GM19455 (cell line): ENCODE measurements around the gene TTC34.
"Not testable (repeated sequence)": the region's sequence is repeated elsewhere in the genome, so short reads cannot be mapped to it uniquely, and the experiment has no call there.

Experiments
- ATAC-seq: cut with Tn5 transposase; IDR thresholded peaks from one replicate; pipeline ENCODE4 v1.9.1; 2021; ENCODE audit not compliant: unreplicated experiment

Gene TTC34

DNA sequence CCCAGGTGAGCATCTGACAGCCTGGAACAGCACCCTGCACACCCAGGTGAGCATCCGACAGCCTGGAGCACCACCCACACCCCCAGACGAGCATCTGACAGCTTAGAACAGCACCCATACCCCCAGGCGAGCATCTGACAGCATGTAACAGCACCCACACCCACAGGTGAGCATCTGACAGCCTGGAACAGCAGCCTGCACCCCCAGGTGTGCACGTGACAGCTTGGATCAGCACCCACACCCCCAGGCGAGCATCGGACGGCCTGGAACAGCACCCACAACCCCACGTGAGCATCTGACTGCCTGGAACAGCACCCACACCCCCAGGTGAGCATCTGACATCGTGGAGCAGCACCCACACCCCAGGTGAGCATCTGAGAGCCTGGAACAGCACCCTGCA, 116.6 kb downstream of the TTC34 start:
- not testable (repeated sequence) for ATAC-seq

DNA sequence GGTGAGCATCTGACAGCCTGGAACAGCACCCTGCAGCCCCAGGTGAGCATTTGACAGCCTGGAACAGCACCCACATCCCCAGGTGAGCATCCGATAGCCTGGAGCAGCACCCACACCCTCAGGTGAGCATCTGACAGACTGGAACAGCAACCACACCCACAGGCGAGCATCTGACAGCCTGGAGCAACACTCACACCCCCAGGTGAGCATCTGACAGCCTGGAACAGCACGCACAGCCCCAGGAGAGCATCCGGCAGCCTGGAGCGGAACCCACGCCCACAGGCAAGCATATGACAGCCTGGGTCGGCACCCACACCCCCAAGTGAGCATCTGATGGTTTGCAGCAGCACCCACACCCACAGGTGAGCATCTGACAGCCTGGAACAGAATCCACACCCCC, 117.5 kb downstream of the TTC34 start:
- not testable (repeated sequence) for ATAC-seq

DNA sequence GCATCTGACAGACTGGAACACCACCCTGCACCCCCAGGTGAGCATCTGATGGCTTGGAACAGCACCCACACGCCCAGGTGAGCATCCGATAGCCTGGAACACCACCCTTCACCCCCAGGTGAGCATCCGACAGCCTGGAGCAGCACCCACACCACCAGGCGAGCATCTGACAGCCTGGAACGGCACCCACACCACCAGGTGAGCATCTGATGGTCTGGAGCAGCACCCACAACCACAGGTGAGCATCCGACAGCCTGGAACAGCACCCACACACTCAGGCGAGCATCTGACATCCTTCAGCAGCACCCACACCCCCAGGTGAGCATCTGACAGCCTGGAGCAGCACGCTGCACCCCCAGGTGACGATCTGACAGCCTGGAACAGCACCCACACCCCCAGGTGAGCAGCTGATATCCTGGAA, 118.2 kb downstream of the TTC34 start:
- not testable (repeated sequence) for ATAC-seq

DNA sequence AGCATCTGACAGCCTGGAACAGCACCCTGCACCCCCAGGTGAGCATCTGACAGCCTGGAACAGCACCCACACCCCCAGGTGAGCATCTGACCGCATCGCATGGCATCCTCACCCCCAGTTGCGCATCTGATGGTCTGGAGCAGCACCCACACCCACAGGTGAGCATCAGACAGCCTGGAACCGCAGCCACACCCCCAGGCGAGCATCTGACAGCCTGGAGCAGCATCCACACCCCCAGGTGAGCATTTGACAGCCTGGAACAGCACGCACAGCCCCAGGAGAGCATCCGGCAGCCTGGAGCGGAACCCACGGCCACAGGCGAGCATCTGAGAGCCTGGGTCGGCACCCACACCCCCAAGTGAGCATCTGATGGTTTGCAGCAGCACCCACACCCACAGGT, 118.6 kb downstream of the TTC34 start:
- not testable (repeated sequence) for ATAC-seq

DNA sequence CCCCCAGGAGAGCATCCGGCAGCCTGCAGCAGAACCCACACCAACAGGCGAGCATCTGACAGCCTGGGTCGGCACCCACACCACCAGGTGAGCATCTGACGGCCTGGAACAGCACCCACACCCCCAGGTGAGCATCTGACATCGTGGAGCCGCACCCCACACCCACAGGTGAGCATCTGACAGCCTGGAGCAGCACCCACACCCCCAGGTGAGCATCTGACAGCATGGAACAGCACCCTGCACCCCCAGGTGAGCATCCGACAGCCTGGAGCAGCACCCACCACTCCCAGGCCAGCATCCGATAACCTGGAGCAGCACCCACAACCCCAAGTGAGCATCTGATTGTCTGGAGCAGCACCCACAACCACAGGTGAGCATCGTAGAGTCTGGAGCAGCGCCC, 124.8 kb downstream of the TTC34 start:
- not testable (repeated sequence) for ATAC-seq

DNA sequence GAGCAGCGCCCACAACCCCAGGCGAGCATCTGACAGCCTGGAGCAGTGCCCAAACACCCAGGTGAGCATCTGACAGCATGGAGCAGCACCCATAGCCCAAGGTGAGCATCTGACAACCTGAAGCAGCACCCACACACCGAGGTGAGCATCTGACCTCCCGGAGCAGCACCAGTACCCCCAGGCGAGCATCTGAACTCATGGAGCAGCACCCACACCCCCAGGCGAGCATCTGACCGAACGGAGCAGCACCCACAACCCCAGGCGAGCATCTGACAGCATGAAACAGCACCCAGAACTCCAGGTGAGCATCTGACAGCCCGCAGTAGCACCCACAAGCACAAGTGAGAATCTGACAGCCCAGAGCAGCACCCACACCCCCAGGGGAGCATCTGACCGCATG, 129.8 kb downstream of the TTC34 start:
- not testable (repeated sequence) for ATAC-seq

DNA sequence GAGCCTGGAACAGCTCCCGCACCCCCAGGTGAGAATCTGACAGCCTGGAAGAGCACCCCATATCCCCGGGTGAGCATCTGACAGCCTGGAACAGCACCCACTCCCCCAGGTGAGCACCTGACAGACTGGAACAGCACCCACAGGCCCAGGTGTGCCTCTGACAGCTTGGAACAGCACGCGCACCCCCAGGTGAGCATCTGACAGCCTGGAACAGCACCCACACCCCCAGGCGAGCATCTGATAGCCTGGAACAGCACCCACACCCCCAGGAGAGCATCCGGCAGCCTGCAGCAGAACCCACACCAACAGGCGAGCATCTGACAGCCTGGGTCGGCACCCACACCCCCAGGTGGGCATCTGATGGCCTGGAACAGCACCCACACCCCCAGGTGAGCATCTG, 141.7 kb downstream of the TTC34 start:
- not testable (repeated sequence) for ATAC-seq

DNA sequence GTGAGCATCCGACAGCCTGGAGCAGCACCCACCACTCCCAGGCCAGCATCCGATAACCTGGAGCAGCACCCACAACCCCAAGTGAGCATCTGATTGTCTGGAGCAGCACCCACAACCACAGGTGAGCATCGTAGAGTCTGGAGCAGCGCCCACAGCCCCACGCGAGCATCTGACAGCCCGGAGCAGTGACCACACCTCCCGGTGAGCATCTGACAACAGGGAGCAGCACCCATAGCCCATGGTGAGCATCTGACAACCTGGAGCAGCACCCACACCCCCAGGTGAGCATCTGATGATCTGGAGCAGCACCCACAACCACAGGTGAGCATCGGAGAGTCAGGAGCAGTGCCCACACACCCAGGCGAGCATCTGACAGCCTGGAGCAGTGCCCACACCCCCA, 143.6 kb downstream of the TTC34 start:
- ATAC-seq = not testable (repeated sequence)

DNA sequence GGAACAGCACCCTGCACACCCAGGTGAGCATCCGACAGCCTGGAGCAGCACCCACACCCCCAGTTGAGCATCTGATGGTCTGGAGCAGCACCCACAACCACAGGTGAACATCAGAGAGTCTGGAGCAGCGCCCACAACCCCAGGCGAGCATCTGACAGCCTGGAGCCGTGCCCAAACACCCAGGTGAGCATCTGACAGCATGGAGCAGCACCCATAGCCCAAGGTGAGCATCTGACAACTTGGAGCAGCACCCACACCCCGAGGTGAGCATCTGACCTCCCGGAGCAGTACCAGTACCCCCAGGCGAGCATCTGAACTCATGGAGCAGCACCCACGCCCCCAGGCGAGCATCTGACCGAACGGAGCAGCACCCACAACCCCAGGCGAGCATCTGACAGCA, 144.4 kb downstream of the TTC34 start:
- not testable (repeated sequence) for ATAC-seq

DNA sequence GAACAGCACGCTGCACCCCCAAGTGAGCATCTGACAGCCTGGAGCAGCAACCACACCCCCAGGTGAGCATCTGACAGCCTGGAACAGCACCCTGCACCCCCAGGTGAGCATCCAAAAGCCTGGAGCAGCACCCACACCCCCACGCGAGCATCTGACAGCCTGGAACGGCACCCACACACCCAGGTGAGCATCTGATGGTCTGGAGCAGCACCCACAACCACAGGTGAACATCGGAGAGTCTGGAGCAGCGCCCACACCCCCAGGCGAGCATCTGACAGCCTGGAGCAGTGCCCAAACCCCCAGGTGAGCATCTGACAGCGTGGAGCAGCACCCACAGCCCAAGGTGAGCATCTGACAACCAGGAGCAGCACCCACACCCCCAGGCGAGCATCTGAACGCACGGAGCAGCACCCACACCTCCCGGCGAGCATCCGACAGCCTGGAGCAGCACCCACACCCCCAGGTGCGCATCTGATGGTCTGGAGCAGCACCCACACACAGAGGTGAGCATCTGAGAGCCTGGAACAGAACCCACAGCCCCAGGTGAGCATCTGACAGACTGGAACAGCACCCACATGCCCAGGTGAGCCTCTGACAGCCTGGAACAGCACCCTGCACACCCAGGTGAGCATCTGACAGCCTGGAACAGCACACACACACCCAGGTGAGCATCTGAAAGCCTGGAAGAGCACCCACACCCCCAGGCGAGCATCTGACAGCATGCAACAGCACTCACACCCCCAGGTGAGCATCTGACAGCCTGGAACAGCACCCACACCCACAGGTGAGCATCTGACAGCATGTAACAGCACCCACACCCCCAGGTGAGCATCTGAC, 145.7 kb downstream of the TTC34 start:
- ATAC-seq = not testable (repeated sequence)

DNA sequence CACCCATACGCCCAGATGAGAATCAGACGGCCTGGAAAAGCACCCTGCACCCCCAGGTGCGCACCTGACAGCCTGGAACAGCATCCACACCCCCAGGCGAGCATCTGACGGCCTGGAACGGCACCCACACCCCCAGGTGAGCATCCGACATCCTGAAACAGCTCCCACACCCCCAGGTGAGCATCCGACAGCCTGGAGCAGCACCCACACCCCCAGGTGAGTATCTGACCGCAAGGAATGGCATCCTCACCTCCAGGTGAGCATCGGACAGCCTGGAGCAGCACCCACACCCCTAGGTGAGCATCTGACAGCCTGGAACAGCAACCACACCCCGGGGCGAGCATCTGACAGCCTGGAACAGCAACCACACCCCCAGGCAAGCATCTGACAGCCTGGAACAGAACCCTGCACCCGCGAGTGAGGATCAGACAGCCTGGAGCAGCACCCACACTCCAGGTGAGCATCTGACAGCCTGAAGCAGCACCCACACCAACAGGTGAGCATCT, 147.0 kb downstream of the TTC34 start:
- not testable (repeated sequence) for ATAC-seq

DNA sequence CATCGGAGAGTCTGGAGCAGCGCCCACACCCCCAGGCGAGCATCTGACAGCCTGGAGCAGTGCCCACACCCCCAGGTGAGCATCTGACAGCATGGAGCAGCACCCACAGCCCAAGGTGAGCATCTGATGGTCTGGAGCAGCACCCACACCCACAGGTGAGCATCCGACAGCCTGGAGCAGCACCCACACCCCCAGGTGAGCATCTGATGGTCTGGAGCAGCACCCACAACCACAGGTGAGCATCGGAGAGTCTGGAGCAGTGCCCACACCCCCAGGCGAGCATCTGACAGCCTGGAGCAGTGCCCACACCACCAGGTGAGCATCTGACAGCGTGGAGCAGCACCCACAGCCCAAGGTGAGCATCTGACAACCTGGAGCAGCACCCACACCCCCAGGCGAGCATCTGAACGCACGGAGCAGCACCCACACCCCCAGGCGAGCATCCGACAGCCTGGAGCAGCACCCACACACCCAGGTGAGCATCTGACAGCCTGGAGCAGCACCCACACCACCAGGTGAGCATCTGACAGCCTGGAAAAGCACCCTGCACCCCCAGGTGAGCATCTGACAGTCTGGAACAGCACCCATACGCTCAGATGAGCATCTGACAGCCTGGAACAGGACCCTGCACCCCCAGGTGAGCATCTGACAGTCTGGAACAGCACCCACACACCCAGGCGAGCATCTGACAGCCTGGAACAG, 147.6 kb downstream of the TTC34 start:
- not testable (repeated sequence) for ATAC-seq

DNA sequence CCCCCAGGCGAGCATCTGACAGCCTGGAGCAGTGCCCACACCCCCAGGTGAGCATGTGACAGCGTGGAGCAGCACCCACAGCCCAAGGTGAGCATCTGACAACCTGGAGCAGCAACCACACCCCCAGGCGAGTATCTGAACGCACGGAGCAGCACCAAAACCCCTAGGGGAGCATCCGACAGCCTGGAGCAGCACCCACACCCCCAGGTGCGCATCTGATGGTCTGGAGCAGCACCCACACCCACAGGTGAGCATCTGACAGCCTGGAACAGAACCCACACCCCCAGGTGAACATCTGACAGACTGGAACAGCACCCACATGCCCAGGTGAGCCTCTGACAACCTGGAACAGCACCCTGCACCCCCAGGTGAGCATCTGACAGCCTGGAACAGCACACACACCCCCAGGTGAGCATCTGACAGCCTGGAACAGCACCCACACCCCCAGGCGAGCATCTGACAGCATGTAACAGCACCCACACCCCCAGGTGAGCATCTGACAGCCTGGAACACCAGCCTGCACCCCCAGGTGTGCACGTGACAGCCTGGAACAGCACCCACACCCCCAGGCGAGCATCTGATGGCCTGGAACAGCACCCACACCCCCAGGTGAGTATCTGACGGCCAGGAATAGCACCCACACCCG, 148.4 kb downstream of the TTC34 start:
- ATAC-seq = not testable (repeated sequence)

DNA sequence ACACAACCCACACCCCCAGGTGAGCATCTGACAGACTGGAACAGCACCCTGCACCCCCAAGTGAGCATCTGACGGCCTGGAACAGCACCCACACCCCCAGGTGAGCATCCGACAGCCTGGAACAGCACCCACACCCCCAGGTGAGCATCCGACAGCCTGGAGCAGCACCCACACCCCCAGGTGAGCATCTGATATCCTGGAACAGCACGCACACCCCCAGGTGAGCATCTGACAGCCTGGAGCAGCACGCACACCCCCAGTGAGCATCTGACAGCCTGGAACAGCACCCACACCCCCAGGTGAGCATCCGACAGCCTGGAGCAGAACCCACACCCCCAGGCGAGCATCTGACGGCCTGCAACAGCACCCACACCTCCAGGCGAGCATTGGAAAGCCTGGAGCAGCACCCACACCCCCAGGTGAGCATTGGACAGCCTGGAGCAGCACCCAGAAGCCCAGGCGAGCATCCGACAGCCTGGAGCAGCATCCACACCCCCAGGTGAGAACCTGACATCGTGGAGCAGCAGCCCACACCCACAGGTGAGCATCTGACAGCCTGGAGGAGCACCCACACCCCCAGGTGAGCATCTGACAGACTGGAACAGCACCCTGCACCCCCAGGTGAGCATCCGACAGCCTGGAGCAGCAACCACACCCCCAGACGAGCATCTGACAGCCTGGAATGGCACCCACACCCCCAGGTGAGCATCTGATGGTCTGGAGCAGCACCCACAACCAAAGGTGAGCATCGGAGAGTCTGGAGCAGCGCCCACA, 149.2 kb downstream of the TTC34 start:
- not testable (repeated sequence) for ATAC-seq

DNA sequence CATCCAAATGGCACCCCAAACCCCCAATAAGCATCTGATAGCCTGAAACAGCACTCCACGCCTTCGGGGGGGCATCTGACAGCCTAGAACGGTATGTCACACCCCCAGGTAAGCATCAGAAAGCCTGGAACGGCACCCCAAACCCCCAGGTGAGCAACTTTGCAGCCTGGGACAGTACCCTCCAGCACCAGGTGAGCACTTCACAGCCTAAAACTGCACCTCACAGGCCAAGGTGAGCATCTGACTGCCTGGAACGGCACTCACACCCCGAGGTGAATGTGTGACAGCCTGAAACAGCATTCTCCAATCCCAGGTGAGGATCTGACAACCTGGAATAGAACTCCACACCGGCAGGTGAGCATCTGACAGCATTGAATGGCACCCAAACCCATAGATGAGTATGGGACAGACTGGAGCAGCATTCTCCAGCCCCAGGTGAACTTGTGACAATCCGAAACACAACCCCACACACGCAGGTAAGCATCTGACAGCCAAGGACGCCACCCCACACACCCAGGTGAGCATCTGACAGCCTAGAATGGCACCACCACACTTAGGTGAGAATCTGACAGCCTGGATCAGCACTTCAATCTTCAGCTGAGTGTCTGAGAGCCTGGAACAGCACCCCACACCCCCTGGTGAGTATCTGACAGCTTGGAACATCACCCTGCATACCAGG, 150.4 kb downstream of the TTC34 start:
- ATAC-seq = no peak

DNA sequence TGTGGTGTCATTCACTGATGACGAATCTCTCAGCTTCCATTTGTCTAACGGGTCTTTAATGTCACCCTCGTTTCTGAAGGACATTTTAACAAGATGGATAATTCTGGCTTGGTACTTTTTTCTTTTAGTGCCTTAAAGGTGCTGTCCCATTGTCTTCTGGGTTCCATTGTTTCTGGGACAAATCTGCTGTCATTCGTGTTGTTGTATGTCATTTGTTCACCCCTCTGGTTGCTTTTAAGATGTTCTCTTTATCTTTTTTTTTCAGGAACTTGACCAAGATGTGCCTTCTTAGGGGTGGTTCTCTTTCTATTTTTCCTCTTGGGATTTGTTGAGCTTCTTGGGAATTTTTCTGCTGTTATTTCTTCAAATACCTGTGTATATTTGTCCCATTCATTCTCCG, 154.7 kb downstream of the TTC34 start:
- ATAC-seq = no peak

DNA sequence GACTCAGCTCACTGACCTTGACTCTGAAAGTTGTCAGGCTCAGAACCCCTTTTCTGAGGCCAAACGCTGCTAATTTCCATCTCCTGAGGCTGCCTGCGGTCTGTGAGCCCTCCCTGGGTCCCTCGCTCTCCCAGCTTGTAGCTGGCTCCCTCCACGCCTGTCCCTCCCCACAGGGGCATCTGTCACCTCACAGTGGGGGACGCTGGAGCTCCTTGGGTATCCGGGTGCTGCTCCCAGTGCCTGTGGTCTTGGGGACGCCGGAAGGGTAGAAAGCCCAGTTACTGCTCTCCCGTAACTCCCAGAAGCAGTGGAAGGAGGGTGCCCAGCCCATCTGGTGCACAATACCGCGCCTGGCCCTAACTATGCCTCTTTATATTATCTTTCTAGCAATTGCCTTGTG, 155.7 kb downstream of the TTC34 start:
- no peak for ATAC-seq

DNA sequence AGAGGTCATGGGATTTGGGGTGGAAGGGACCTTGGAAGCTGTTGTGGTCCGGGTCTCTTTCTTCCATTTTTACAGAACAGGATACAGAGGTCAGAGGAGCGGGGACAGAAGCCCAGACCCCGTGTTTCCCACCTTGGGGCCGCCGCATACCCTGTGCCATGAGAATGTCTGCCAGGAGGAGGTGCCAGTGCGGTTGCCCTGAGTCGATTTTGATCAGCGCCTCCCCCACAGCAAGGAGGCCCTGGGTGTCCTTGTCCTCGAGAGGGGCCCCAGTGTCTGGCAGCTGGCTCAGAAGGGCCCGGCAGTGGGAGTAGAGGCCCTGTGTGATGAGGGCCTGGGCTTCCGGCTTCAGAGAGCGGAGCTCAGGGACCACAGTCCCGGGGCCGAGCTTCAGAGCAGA, 156.3 kb downstream of the TTC34 start:
- no peak for ATAC-seq

DNA sequence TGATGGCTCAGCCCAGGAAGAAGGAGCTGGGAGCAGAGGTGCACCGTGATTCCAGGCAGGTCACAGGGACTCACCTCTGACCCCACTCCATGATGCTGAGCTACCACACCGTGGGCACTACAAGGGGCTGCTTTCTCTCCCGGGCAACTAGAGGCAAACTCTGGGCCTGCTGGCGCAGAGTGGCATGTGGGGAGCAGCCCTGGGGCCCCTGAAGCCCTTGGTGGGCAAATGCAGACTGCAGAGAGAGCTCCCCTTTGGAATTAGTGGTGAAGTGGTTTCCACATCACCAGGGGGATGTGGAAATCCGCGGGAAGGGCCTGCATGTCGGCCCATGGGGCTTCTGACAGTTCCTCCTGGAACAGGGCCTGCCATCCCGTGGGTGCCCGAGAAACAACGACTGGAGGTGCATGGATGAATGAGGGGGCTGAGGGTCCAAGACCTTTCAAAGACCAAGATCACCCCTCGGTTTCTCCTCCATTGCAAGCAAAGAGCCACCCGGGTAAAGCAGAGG, 156.8 kb downstream of the TTC34 start:
- ATAC-seq = no peak

DNA sequence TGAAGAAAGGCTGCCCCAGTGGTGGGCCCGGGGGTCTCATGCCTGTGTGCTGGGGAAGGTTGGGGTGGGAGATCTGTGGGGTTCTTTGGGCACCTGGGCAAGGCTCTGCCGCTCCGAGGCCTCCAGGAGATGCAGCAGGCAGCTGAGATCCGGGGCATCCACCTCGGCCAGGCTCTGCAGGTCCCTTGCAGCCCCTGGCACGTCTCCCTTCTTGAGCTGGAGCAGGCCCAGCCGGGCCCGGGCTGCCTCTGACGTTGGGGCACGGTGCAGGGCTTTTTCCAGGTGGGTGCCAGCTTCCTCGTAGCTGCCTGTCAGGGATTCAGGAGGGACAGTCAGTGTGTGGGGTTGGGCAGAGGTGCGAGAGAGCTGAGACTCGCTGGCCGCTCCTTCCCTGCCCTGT, 157.3 kb downstream of the TTC34 start:
- ATAC-seq = no peak
